ENCODE measurements around the gene RACGAP1. TPM values are rescaled to one million over a fixed set of nuclear protein-coding genes. Genes with fewer than 3 reads are reported as not detected.

Gene RACGAP1
- total RNA-seq, 1 donor from 2014 or later, result 13.7 TPM

GRCh38 chr12:49956663-49957569, 68.4 kb downstream of the RACGAP1 start:
- no peak for DNase-seq

DNA sequence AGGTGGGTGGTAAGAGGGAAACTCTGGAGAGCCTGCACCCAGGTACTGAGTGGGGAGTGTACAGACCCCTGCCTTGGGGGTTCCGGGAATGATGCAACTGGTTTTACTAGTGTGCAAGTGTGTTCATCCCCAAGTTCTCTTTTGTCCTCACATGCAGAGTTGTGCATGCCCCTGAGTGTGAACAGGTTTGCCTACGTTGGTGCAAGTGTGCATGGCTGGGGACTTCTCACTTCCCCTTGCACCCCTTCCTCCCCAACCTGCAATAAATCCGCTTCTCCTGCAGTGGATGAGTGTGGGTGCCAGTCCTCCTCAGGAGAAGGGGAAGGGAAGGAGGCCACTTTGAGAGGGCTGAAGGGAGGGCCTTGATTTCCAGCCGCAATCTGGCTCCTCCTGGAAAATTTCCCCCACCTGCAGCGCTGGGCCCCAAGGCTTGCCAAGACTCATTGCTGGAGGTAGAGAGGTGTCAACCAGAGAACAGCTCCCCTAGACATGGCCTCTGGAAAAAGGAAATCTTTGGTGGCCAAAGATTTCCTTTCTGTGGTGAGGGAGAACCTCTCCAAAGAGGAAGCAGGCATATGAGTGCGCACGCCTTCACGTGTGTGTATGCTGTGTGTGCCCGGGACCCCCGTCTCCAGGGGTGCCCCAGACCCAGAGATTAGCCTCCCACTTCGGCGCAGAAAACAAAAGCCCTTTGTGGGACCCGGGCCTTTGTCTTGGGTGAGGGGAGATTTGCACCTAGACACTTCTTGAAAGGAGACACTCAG, 69.2 kb downstream of the RACGAP1 start:
- DNase-seq (no peak), ATAC-seq (no peak)
- Histone ChIP-seq H3K27me3 (ENCODE audit: low read depth) (peaks cover 66% of the 10 kb centered on the region), H3K36me3 (no peaks in the 10 kb centered on the region), H3K4me3 (no peak overlapping the region), H3K4me1 (peaks cover 44% of the 10 kb centered on the region), H3K9me3 (no peaks in the 10 kb centered on the region), H3K27ac (no peak overlapping the region)
- intact Hi-C loops (cut with DNase I), result no loop called here
- TF ChIP-seq, protein P1, sequence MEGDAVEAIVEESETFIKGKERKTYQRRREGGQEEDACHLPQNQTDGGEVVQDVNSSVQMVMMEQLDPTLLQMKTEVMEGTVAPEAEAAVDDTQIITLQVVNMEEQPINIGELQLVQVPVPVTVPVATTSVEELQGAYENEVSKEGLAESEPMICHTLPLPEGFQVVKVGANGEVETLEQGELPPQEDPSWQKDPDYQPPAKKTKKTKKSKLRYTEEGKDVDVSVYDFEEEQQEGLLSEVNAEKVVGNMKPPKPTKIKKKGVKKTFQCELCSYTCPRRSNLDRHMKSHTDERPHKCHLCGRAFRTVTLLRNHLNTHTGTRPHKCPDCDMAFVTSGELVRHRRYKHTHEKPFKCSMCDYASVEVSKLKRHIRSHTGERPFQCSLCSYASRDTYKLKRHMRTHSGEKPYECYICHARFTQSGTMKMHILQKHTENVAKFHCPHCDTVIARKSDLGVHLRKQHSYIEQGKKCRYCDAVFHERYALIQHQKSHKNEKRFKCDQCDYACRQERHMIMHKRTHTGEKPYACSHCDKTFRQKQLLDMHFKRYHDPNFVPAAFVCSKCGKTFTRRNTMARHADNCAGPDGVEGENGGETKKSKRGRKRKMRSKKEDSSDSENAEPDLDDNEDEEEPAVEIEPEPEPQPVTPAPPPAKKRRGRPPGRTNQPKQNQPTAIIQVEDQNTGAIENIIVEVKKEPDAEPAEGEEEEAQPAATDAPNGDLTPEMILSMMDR (IDR thresholded peaks at IDR 0.05), result no peak

More at GRCh38 chr12:49956663-49957569, 68.4 kb downstream of the RACGAP1 start:
- Histone ChIP-seq H3K27me3 (ENCODE audit: low read depth) (peaks cover 71% of the 10 kb centered on the region), H3K36me3 (no peaks in the 10 kb centered on the region), H3K4me3 (no peak overlapping the region), H3K4me1 (peaks cover 42% of the 10 kb centered on the region), H3K27ac (no peak overlapping the region), H3K9me3 (no peaks in the 10 kb centered on the region)
- TF ChIP-seq, protein P1 (IDR thresholded peaks at IDR 0.05), result no peak
- no peak for ATAC-seq
- intact Hi-C loops (cut with DNase I), result no loop called here

DNA sequence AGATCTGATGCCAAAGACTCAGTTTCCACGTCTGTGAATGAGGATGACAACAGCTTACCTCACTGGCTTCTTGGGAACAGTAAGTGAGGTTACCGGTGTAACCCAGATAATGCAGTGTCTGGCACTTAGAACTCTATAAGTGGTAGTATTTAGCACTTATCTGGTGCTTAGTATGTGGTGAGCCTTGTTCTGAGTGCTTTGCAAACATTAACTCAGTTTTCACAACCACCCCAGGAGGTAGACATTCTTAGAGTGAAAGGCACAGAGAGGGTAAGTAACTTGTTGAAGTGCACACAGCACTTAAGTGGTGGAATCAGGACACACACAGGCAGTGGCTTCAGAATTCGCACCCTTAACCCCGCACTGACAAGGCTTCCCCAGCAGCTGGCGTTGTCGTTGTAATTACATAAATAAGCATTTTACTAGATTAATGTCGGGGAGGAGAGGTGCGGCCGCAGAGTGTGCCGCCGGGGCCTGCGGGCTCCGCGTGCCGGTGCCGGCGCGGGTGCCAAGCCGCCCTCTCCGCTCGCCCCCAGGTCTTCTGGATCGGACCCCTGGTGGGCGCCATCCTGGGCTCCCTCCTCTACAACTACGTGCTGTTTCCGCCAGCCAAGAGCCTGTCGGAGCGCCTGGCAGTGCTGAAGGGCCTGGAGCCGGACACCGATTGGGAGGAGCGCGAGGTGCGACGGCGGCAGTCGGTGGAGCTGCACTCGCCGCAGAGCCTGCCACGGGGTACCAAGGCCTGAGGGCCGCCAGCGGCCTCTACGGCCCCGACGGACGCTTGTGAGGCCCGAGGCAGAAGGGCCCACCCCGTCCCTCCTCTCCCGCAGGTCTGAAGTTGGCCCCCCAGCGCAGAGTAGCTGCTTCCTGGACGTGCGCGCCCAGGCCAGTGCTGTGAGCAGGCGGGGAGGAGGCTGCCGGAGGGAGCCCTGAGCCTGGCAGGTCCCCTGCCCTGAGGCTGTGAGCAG, 70.1 kb downstream of the RACGAP1 start:
- ATAC-seq (peak; percentile 70 to 80), DNase-seq (no peak)
- H3K9me3 ChIP-seq, result no peaks in the 10 kb centered on the region
- no peak overlapping the region for H3K4me3 ChIP-seq
- H3K27ac ChIP-seq, result no peak overlapping the region
- H3K4me1 ChIP-seq, result peaks cover 39% of the 10 kb centered on the region
- TF ChIP-seq, protein P1 (IDR thresholded peaks at IDR 0.05), result no peak
- intact Hi-C loops (cut with DNase I), result no loop called here
- peaks cover 58% of the 10 kb centered on the region for H3K27me3 ChIP-seq (ENCODE audit: low read depth)
- no peaks in the 10 kb centered on the region for H3K36me3 ChIP-seq

DNA sequence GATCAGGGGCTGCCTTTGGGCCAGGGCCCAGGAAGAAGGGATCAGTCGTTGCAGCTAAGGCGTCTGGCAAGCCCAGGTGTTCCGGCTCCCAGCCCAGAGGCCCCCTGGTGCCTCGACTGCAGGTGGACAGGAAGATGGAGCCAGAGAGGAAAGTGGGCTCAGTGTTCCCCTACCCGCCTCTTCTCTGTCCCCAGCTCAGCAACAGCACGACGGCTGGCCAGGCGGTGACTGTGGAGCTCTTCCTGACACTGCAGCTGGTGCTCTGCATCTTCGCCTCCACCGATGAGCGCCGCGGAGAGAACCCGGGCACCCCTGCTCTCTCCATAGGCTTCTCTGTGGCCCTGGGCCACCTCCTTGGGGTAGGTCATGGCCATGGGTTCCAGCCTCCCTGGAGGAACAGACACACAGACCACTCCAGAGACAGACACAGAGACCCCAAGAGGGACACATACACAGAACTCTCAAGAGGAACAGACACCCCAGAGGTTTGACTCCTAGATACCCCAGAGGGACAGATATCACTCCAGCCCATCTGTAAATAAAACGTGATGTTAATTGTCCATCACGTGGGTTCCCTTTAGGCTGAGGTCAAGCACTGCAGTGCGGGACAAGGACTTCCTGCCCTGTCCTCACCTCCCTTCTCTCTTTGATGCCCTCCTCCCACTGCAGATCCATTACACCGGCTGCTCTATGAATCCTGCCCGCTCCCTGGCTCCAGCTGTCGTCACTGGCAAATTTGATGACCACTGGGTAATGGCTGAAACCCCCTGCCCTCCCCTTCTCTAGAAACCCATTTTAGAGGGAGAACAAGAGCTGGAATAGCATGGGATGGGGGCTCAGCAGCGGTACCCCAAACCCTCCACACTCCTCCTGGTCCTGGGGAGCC, 71.1 kb downstream of the RACGAP1 start:
- H3K27ac ChIP-seq, result no peak overlapping the region
- intact Hi-C loops (cut with DNase I), result no loop called here
- H3K9me3 ChIP-seq, result no peaks in the 10 kb centered on the region
- no peaks in the 10 kb centered on the region for H3K36me3 ChIP-seq
- TF ChIP-seq, protein P1 (IDR thresholded peaks at IDR 0.05), result no peak
- H3K4me3 ChIP-seq, result no peak overlapping the region
- peaks cover 51% of the 10 kb centered on the region for H3K27me3 ChIP-seq (ENCODE audit: low read depth)
- DNase-seq, result peak; percentile 35
- peak in 1 of 2 donors; percentile 18 for ATAC-seq
- peaks cover 39% of the 10 kb centered on the region for H3K4me1 ChIP-seq
